ENCODE data around the gene MPPED1.

MPPED1 gene

GRCh38 chr22:43478621-43479300 is 66.9 kb downstream of the MPPED1 start:
- no peak for DNase-seq

GRCh38 chr22:43479301-43479950 is 67.6 kb downstream of the MPPED1 start:
- no peak for DNase-seq

- no peak for DNase-seq
These were observed 68.1 kb downstream of the MPPED1 start for GRCh38 chr22:43479962-43480361.

- DNase-seq: no peak
These were observed 69.9 kb downstream of the MPPED1 start for GRCh38 chr22:43481568-43482317.

DNA sequence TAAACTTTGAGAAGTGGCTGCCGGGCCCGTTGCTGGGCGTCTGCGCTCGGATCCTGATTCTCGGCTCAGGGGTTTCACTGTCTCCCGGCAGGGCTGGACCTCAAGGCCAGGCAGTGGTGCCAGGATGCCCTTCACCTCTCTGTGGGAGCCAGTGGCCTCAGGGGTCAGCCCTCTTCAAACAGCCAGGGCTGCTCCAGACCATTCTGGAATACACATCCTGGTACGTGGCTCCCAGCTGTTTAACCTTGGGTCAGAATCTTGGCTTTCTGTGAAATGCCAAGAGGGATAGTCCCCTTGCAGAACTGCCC is 70.5 kb downstream of the MPPED1 start:
- no peak for DNase-seq

GRCh38 chr22:43483266-43483665 is 71.5 kb downstream of the MPPED1 start:
- DNase-seq: no peak

DNA sequence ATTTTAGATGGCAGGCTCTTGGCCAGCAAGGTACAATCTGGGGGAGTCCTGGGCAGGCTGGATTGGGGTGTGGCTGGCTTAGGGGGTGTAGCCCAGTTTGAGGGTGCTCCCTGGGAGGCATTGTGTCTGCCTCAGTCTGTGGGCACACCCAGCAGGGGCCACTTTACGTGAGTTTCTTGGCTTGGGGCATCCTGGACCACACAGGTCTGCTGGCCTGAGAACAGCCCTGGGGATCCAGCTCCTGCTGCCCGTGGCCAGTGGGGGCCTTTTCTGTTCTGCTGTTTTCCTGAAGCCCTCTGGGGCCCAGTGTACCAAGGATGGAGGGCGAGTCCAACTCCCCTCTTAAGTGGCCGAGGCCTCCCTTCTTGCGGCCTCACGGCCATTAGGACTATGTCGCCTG is 71.9 kb downstream of the MPPED1 start:
- no peak for DNase-seq

DNA sequence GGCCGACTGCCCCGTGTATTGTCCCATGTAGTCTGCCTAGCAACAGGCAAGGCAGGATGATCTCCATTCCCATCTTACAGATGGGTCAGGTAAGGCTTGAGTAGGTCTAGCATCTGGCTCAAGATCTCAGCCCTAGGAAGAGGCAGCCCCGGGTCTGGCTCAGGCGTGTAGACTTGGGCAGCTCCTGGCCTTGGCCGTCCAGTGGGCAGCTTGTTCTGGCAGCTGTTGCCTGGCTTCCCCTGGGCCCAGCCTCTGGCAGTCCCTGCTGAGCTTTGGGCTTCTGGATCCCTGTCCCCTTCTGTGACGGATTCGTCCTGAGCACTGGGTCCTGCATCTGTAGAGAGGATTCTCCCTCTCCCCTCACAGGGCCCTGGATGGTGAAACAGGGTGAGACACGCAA is 72.4 kb downstream of the MPPED1 start:
- DNase-seq: no peak

- no peak for DNase-seq
These were observed 73.8 kb downstream of the MPPED1 start for GRCh38 chr22:43485502-43486089.

- DNase-seq: no peak
These were observed 75.7 kb downstream of the MPPED1 start for GRCh38 chr22:43487311-43488030.

DNA sequence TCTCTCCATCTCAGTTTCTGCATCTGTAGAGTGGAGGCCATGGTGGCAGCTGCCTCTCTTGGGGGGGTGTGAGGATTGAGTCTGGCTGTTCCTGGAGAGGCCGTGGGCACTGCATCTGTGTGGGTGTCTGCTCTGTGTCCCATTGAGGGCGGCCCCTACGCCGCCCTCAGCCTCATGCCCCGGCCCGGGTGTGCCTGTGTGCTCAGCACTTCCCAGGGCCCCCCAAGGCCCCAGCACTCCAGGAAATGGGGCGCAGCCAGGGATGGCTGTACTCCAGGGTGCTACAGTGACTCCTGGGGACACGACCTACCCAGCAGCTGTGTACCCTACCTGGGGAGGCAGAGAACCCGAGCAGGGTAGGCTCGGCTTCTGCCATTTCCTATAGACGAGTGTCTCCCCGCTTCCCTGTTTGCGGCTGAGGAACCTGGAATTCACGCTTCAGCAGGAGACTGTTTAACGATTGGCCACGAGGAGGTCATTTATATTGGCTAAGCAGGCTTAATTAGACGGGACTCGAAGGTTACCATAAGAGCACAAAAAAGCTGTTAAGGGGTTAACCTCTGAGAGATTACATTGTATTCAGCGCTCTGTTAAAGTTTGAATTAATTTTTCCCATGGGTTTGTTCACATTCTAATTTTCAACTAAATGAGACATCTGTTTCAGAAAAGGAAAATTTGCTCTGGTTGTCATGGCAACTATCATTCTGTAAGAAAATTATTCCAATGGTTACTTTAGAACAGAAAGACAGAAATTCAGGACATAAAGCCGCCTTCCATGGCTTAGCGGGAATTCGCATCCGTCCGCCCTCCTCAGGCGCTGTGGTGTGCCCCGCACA is 76.4 kb downstream of the MPPED1 start:
- DNase-seq: no peak

- no peak for DNase-seq
These were observed 77.1 kb downstream of the MPPED1 start for GRCh38 chr22:43488937-43489336.

DNA sequence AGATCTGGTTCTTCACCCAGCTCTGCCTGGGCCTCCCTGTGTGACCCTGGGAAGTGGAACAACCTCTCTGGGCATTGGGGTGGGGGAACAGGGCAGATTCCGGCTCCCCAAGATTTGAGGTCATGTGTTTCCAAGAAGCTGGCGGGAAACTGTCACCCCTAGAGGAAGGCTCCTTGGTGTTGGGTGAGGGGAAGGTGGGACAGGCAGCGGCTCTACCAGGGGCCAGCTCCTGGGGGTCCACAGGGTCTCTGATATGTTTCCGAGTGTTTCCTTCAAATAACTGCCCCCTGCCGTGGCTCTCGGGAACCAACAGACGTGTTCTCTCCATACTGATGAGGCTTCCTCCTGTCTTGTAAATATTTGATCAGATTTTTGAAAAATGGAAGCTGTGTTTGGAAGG is 78.5 kb downstream of the MPPED1 start:
- no peak for DNase-seq

DNA sequence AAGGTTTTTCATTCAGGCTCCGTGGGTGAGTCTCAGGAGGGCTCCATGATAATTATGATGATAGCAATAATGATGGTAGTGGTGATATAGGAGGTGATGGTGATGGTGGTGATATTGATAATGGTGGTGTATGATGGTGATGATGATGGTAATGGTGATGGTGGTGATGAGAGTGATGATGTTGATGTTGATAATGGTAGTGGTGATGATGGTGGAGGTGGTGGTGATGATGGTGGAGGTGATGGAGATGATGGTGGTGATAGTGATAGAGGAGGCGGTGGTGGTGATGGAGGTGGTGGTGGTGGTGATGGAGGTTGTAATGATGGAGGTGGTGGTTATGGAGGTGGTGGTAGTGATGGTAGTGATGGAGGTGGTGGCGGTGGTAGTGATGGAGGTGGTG is 79.4 kb downstream of the MPPED1 start:
- no peak for DNase-seq

- DNase-seq: no peak
These were observed 79.9 kb downstream of the MPPED1 start for GRCh38 chr22:43491737-43492136.

- no peak for DNase-seq
These were observed 81.5 kb downstream of the MPPED1 start for GRCh38 chr22:43493297-43493696.

DNA sequence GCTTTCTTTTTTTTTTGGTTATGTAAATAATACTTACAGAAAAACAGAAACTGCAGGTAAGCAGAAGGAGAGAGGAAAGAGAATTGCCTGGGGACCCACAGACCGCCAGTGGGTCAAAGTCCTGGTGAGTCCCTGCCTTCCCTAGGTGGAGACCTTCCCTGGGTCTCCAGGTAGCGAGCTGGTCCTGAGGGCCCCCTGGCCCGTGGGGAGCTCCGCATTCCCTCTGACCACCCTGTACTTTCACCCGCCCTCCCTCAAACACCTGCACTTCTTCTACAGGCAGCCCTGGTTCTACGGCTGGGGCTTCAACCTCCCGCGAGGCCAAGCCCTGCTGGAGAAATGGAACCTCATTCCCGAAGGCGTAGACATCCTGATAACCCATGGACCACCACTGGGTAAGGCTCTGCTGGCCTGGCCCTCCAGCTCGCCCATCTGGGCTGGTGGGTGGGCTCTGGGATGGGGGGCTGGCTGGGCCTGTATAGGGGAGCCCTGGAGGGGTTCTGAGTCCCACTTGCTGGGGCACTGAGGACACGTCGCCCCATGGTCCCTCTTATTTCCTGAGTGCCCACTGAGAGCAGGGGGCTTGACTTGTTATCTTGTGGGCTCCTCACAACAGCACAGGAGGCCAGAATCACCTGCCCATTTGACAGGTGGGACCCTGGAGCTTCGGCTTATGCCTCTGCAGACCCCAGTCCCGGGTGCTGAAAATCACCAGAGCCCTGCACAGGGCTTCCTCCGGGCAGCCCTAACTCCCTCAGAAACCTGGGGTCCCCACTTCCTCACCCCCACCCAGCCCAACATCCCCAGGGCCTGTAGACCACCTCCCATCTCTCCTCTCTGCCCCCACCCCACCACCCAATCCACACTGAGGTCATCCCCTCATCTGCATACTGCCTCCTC is 86.4 kb downstream of the MPPED1 start:
- no peak for DNase-seq

GRCh38 chr22:43498856-43499253 is 87.0 kb downstream of the MPPED1 start:
- DNase-seq: no peak

- DNase-seq: no peak
These were observed 89.3 kb downstream of the MPPED1 start for GRCh38 chr22:43500792-43501785.

DNA sequence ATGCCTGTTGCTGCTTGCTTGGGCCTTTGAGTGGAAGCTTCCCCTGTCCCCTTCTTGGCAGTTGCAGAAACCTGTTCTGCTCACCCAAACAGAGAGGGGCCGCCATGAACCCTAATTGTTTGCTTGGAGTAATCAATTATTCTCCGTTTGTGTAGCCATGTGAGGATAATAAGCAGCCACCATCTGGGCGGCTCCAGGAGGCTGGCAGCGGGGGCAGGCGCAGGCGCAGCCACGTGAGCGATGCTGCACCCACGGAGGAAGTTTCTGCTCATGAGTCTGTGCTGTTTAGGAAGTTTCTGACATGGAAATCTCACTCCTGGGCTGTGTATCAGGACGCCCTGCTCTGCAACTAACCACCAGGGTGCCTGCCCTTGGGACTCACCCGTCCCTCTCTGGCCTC is 90.1 kb downstream of the MPPED1 start:
- DNase-seq: no peak

Data from NCI-H2107 (cell line).